Kidney tubule cell (primary cell): ENCODE data around the gene PDZD2.
"Not testable (repeated sequence)": the region's sequence is repeated elsewhere in the genome, so short reads cannot be mapped to it uniquely, and the experiment has no call there.

Experiments used
- DNase-seq: peaks from one replicate; pipeline ENCODE4 v3.0.0-alpha.2; 2018; ENCODE audit warnings: low spot score

Gene PDZD2

DNA sequence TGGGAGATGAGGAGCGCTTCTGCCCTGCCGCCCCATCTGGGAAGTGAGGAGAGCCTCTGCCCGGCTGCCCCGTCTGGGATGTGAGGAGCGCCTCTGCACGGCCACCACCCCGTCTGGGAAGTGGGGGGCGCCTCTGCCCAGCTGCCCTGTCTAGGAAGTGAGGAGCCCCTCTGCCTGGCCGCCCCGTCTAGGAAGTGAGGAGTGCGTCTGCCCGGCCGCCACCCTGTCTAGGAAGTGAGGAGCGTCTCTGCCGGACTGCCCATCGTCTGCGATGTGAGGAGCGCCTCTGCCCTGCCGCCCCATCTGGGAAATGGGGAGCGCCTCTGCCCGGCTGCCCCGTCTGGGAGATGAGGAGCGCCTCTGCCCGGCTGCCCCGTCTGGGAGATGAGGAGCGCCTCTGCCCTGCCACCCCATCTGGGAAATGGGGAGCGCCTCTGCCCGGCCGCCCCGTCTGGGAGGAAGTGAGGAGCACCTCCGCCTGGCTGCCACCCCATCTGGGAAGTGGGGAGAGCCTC, 401.3 kb downstream of the PDZD2 start:
- not testable (repeated sequence) for DNase-seq

DNA sequence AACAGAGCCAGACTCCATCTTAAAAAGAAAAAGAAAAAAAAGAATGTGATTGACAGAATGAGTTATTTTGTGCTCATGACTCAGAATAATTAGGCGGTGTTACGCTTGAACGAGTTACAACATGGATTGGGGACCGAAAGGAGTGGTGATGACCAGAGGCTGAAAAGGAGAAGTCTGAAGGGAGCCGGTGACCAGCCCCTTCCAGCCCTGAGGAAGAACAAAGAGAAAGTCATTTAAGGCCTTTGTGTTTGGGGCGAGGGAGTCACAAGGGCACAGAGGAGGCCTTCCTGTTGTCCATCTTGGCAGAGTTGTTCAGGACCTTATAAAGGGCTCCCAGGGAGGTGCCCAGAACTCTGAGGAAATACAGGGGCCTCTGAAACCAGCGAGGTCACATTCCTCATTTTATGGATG, 403.6 kb downstream of the PDZD2 start:
- peak; percentile 83 for DNase-seq

- no peak for DNase-seq
Observed at GRCh38 chr5:32043105-32043504, 404.2 kb downstream of the PDZD2 start.

DNA sequence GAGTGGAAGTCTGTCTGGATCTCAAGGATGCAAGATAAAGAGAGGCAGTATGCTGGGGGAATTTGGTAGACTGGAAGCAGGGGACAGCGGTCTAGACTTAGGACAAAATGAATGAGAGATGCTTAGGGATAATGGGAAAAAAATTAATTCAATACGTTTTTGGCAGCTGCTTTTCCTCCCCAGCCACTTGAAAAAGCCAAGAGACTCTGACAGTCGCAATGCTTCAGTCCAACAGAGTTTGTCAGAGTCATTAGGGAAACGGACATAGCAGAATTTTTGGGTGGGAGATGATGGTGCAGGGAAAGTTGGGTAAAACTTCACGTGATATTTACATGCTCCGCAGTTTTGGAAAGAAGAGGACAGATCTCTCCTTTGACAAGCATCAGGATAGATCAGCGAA, 405.5 kb downstream of the PDZD2 start:
- no peak for DNase-seq

DNA sequence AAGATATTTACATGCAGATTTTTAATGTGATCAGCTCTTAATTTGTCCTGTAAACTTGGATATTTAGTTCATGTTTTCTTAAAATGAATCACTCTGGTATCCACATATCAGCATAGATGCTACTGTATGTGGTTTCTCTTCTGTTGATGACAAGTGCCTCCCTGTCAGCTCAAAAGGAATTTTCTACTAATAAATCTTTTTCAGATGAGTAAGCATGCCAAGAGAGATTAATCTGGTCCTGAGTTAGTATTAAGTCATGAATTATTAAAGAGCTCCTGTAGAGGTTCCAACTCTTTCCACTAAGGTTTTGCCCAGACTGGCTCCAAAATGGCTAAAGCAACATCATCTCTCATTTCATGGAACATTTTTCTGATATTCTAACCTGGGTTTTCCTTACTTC, 406.0 kb downstream of the PDZD2 start:
- peak; percentile 92 for DNase-seq

- no peak for DNase-seq
Observed at GRCh38 chr5:32047056-32047455, 408.1 kb downstream of the PDZD2 start.

GRCh38 chr5:32051796-32052195, 412.9 kb downstream of the PDZD2 start:
- DNase-seq: no peak

GRCh38 chr5:32055891-32056866, 417.2 kb downstream of the PDZD2 start:
- DNase-seq: no peak

GRCh38 chr5:32057187-32058096, 418.5 kb downstream of the PDZD2 start:
- DNase-seq: no peak

- DNase-seq: peak; percentile 32
Observed at GRCh38 chr5:32058101-32058500, 419.2 kb downstream of the PDZD2 start.

GRCh38 chr5:32058997-32059396, 420.1 kb downstream of the PDZD2 start:
- DNase-seq: no peak

DNA sequence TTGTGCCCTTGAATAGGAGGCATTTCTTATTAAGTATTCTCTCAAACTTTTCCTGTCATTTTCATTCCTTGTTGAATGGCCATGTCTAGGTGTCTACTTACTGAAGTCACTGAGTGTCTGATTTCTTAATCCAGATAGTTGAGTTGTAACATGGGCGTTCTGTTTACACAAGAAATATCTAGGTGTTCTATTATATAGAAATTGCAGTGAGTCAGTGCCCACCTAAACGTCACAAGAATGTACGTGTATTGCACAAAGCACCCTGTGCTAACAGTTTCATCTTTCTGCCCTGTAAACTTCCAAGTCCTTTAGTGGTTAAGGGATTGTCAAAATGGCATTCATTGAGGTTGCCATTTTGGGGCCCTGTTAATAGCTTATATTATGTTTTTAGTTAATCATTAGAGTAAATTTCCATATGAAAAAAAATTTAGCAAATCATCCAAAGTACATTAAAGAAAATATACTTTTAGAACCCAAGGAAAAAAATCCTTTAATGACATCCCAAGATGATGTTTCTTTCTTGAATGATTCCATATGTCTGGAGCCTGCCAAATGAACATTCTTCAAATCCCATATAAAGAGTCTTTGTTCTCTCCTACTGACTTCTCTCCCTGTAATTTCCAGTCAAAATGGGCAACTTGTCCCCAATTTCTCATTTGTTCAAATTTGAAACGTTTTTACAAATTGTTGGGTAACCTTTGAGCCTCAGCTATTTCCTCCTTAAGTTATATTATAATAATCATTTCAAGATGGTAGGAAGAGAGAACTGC, 421.0 kb downstream of the PDZD2 start:
- no peak for DNase-seq

DNA sequence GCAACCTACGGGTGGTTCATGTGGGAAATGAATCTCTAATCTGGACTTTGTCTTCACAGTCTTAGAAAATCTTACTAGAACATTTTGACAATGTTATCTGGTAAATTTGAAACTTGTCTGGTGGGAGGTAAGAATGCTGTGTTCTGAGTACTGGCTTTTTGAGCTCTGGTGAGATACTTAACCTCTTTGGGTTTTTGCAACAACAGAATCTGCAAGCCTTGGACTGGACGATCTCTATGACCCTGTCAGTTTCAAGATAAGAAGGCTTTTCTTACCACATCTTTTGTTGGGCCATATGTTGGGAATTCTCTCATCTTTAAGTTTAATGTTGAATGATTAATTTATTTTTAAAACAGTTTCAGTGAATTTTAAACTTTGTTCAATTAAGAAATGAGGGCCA, 422.3 kb downstream of the PDZD2 start:
- DNase-seq: no peak

DNA sequence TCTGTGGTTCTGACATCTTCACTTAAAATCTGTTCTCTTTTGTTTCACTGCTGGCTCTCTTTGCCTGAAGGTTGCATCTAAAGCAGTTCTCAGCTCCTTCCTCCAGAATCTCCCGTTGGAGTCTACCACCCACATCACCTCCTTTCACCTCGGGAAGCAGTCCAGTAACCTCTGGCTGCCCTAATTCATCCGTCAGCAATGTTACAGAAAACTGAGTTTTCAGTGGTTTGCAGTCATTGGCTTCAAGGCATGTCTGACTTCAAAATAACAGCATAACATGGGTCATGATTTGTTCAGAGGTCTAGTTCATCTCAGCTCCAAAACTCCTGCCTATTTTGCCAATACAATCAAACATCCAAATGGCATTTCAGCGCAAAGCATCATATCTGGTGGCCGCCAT, 427.5 kb downstream of the PDZD2 start:
- DNase-seq: no peak

- DNase-seq: no peak
Observed at GRCh38 chr5:32067774-32068470, 429.0 kb downstream of the PDZD2 start.

- DNase-seq: no peak
Observed at GRCh38 chr5:32068561-32068960, 429.6 kb downstream of the PDZD2 start.

- no peak for DNase-seq
Observed at GRCh38 chr5:32069396-32069795, 430.5 kb downstream of the PDZD2 start.

DNA sequence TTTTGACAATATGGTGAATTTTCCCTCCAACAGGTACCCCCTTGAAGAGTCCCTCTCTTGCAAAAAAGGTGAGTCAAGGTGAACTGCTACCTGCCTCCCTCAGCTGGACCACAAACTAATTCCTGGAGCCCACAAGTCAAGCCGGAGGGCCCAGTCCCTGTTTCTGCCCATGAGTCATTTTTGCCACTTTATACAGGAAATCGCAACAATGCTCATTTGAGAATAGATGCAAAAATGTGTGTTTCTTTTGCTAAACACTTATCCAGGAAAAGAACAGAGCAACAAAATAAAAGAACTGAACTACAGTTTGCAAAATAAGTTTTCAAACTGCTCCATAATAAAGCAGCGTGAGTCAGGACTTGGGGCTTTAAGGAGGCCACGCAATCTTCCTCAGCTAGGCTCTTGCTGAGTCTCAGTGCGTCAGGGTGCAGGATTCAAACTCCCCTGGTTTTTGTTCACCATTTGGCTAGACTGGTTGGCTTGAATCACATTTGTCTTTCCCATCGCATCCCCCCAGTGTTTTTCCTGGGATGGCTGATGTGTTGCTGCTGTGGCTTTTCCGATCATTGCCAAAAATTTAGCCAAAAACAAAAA, 432.5 kb downstream of the PDZD2 start:
- peak; percentile 16 for DNase-seq

GRCh38 chr5:32072054-32072453, 433.1 kb downstream of the PDZD2 start:
- DNase-seq: no peak

DNA sequence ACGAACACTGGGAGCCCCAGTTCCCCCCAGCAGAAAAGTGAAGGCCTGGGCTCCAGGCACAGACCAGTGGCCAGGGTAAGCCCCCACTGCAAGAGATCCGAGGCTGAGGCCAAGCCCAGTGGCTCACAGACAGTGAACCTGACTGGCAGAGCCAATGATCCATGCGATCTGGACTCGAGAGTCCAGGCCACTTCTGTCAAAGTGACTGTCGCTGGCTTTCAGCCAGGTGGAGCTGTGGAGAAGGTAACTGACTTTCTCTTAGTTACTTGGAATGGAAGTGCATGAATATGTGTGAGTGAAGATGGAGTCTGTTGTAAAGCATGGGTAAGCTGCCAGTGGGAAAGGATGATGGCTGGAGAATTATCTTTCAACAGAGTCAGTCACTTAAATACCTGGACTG, 435.5 kb downstream of the PDZD2 start:
- DNase-seq: peak; percentile 43
